Measurements from ENCODE around the gene LMBRD1.

LMBRD1 gene

DNA sequence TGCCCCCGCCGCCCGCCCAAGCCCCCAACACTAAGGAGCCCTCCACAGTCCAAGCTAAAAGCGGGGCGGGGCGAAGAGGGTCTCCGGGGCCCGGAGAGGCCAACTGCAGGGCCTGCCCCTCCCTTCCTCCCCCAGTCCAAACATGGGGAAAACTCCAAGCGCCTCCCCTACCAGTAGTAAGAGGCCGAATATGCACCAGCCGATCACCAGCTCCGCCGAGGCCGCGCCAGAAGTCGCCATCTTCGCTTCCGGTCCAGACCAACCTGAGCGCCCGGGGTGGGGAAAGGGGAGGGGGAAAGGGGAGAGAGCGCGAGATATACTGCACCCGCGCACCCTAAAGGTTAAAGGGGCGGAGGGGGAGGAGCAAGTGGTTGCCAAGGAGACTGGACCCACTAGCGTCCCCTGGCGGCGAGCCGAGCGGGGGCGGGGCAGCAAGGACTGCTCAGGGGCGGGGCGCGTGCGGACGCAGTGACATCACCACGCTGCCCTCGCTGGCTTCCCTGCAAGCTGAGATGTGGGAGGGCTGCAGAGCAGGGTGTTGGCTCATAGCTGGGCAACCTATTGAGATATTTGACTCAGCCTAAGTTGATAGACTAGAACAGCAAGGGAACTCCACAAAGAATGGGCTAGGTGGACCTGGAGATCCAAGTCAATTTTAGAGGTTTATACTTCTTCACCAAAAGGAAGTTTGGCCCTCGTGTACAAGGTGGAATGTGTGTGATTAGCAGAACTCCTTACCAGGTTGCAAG is at the start of gene LMBRD1:
Gene LMBRD1, minus strand, starts transcription at position 369 of the 749 bp plus-strand sequence. Its CDS starts 129 bp downstream, at position 240.
- TF ChIP-seq TEAD4 (IDR thresholded peaks at IDR 0.05): no peak
- peak; percentile 46; the same call in 1 of the 2 replicates for TF ChIP-seq TAF1 (IDR thresholded peaks at IDR 0.05; ENCODE audit: low read depth)
- TF ChIP-seq, protein P1, sequence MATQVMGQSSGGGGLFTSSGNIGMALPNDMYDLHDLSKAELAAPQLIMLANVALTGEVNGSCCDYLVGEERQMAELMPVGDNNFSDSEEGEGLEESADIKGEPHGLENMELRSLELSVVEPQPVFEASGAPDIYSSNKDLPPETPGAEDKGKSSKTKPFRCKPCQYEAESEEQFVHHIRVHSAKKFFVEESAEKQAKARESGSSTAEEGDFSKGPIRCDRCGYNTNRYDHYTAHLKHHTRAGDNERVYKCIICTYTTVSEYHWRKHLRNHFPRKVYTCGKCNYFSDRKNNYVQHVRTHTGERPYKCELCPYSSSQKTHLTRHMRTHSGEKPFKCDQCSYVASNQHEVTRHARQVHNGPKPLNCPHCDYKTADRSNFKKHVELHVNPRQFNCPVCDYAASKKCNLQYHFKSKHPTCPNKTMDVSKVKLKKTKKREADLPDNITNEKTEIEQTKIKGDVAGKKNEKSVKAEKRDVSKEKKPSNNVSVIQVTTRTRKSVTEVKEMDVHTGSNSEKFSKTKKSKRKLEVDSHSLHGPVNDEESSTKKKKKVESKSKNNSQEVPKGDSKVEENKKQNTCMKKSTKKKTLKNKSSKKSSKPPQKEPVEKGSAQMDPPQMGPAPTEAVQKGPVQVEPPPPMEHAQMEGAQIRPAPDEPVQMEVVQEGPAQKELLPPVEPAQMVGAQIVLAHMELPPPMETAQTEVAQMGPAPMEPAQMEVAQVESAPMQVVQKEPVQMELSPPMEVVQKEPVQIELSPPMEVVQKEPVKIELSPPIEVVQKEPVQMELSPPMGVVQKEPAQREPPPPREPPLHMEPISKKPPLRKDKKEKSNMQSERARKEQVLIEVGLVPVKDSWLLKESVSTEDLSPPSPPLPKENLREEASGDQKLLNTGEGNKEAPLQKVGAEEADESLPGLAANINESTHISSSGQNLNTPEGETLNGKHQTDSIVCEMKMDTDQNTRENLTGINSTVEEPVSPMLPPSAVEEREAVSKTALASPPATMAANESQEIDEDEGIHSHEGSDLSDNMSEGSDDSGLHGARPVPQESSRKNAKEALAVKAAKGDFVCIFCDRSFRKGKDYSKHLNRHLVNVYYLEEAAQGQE (IDR thresholded peaks at IDR 0.05; ENCODE audit: low read depth): no peak
- TF ChIP-seq, protein P2, sequence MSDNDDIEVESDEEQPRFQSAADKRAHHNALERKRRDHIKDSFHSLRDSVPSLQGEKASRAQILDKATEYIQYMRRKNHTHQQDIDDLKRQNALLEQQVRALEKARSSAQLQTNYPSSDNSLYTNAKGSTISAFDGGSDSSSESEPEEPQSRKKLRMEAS (IDR thresholded peaks at IDR 0.05): peak; percentile 43; the same call in 1 of the 2 replicates
- 0 out of 2 replicates have a peak, but pooled peaks have one; percentile 35 for TF ChIP-seq EGR1 (IDR thresholded peaks at IDR 0.05)
- TF ChIP-seq ZBTB7A (IDR thresholded peaks at IDR 0.05; ENCODE audit: low read depth): 0 out of 2 replicates have a peak, but pooled peaks have one; percentile 41
- TF ChIP-seq CREB1 (IDR thresholded peaks at IDR 0.05; ENCODE audit: low read depth): no peak
- TF ChIP-seq EP300 (IDR thresholded peaks at IDR 0.05; ENCODE audit: borderline replicate concordance): no peak
- TF ChIP-seq YY1 (IDR thresholded peaks at IDR 0.05; ENCODE audit: low read depth): peak; percentile 81
- no peak; the same call in 1 of the 2 replicates for TF ChIP-seq RAD21 (IDR thresholded peaks at IDR 0.05; ENCODE audit: low read depth)
- TF ChIP-seq USF1 (IDR thresholded peaks at IDR 0.05): 0 out of 2 replicates have a peak, but pooled peaks have one; percentile 16
- TF ChIP-seq NFIC (IDR thresholded peaks at IDR 0.05): no peak

- no peak for TF ChIP-seq YY1 (IDR thresholded peaks at IDR 0.05; ENCODE audit: low read depth)
- TF ChIP-seq, protein P2 (IDR thresholded peaks at IDR 0.05): no peak
- TF ChIP-seq FOXM1 (IDR thresholded peaks at IDR 0.05; ENCODE audit: borderline replicate concordance, low read depth): no peak
- TF ChIP-seq CEBPB (IDR thresholded peaks at IDR 0.05): no peak
- no peak for TF ChIP-seq CREB1 (IDR thresholded peaks at IDR 0.05; ENCODE audit: low read depth)
- no peak for TF ChIP-seq NFIC (IDR thresholded peaks at IDR 0.05)
- TF ChIP-seq TCF12 (IDR thresholded peaks at IDR 0.05; ENCODE audit: low read depth): no peak
- TF ChIP-seq ZBTB7A (IDR thresholded peaks at IDR 0.05; ENCODE audit: low read depth): no peak
- no peak for TF ChIP-seq TAF1 (IDR thresholded peaks at IDR 0.05; ENCODE audit: low read depth)
These were observed 49.5 kb upstream of the LMBRD1 start for GRCh38 chr6:69846312-69846711.

DNA sequence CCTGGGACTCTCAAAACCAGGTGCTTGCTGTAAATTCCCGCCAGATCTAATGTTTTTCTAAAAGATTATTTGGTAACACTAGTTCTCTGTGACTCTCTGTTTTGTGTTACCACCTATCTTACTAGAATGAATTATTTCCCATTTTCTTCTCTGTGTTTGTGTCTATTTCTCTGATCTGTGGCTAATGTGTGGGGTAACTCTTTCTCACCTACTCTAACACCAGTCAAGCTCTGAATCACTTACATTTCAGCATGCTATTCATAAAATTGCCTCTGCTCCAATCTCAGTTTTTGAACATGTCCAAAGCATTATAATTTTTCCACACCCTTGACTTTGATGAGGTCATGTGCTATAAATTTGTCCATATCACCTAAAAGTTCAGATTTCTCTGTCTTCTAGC is 46.4 kb upstream of the LMBRD1 start:
- TF ChIP-seq, protein P1 (IDR thresholded peaks at IDR 0.05; ENCODE audit: low read depth): no peak
- TF ChIP-seq CEBPB (IDR thresholded peaks at IDR 0.05) (no peak), FOXM1 (IDR thresholded peaks at IDR 0.05; ENCODE audit: borderline replicate concordance, low read depth) (no peak), EGR1 (IDR thresholded peaks at IDR 0.05) (no peak), RAD21 (IDR thresholded peaks at IDR 0.05; ENCODE audit: low read depth) (no peak), TAF1 (IDR thresholded peaks at IDR 0.05; ENCODE audit: low read depth) (no peak), TCF12 (IDR thresholded peaks at IDR 0.05; ENCODE audit: low read depth) (no peak)
- TF ChIP-seq, protein P2 (IDR thresholded peaks at IDR 0.05): no peak

DNA sequence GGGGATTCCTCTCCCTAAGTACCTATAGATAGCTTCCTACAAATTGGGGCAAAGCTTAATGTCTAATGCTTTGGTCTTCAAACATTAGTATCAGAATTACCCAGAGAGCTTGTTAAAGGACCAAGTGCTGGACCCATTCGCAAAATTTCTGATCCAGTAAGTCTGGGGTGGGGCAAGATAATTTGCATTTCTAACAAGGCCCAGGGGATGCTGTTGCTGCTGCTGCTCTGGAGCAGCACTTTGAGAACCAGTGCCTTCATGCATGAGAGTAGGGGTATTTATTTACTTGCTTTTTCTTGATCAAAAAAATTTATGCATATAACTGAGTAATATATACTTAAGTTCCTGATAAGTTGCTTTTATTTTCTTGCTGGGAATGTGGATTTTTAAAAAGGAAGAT is 45.1 kb upstream of the LMBRD1 start:
- TF ChIP-seq TCF12 (IDR thresholded peaks at IDR 0.05; ENCODE audit: low read depth) (no peak), ZBTB7A (IDR thresholded peaks at IDR 0.05; ENCODE audit: low read depth) (no peak), RAD21 (IDR thresholded peaks at IDR 0.05; ENCODE audit: low read depth) (no peak), CEBPB (IDR thresholded peaks at IDR 0.05) (no peak), USF1 (IDR thresholded peaks at IDR 0.05) (no peak), YY1 (IDR thresholded peaks at IDR 0.05; ENCODE audit: low read depth) (no peak), CREB1 (IDR thresholded peaks at IDR 0.05; ENCODE audit: low read depth) (no peak), EGR1 (IDR thresholded peaks at IDR 0.05) (no peak), EP300 (IDR thresholded peaks at IDR 0.05; ENCODE audit: borderline replicate concordance) (no peak)
- TF ChIP-seq, protein P2 (IDR thresholded peaks at IDR 0.05): no peak

Data from Ishikawa (cell line).